GM12891 (cell line): ENCODE measurements around the gene PLCXD1.

Experiments used
- DNase-seq: peaks from one replicate; pipeline ENCODE4 v3.0.0; 2011; ENCODE audit warnings: low spot score; ENCODE audit not compliant: insufficient read length
- FAIRE-seq: peaks from 2 replicates; lab custom pipeline; 2011; peaks lifted over from hg19 to GRCh38; lab: Jason Lieb, UNC
- PAX5 ChIP-seq: IDR thresholded peaks from 2 replicates; pipeline ENCODE4 v1.6.1; 2011; ENCODE audit warnings: low read length, moderate library complexity, mild to moderate bottlenecking; ENCODE audit not compliant: insufficient read depth, severe bottlenecking
- POLR2A ChIP-seq: IDR thresholded peaks from 2 replicates; pipeline ENCODE4 v1.6.1; 2011; ENCODE audit warnings: low read depth, low read length, control low read depth
- POLR2AphosphoS5 ChIP-seq: IDR thresholded peaks from 2 replicates; pipeline ENCODE4 v1.6.1; 2011; ENCODE audit warnings: low read depth, low read length, control low read depth
- POU2F2 ChIP-seq: IDR thresholded peaks from 2 replicates; pipeline ENCODE4 v1.6.1; 2011; ENCODE audit warnings: low read depth, mild to moderate bottlenecking, control low read depth, low read length, moderate library complexity
- SPI1 ChIP-seq: IDR thresholded peaks from 2 replicates; pipeline ENCODE4 v1.6.1; 2011; ENCODE audit warnings: low read depth, low read length, control low read depth
- TAF1 ChIP-seq: IDR thresholded peaks from 2 replicates; pipeline ENCODE4 v1.6.1; 2011; ENCODE audit warnings: low read depth, low read length, control low read depth

Gene PLCXD1

GRCh38 chrX:283115-283845 is 2.1 kb downstream of the PLCXD1 start:
- TF ChIP-seq SPI1 (peak; percentile 50), POLR2AphosphoS5 (no peak), POLR2A (peak; percentile 47; the same call in 1 of the 2 replicates), POU2F2 (peak; percentile 97)
- peak; percentile 89 for DNase-seq
- FAIRE-seq = peak; percentile 96

GRCh38 chrX:285076-285677 is 4.0 kb downstream of the PLCXD1 start:
- DNase-seq (no peak), FAIRE-seq (peak; percentile 92)
- TF ChIP-seq POLR2A (no peak), PAX5 (no peak), TAF1 (no peak), POU2F2 (no peak), SPI1 (no peak), POLR2AphosphoS5 (no peak)

GRCh38 chrX:287670-288069 is 6.5 kb downstream of the PLCXD1 start:
- TF ChIP-seq POU2F2 (no peak), TAF1 (no peak), POLR2A (no peak), SPI1 (no peak), PAX5 (no peak), POLR2AphosphoS5 (no peak)
- no peak for FAIRE-seq
- no peak for DNase-seq

- FAIRE-seq = no peak
These were observed 7.4 kb downstream of the PLCXD1 start for GRCh38 chrX:288561-288991.

GRCh38 chrX:290476-291166 is 9.4 kb downstream of the PLCXD1 start:
- DNase-seq (no peak), FAIRE-seq (no peak)
- no peak for TF ChIP-seq POLR2AphosphoS5
- TF ChIP-seq POU2F2 = no peak
- TF ChIP-seq POLR2A = no peak
- no peak for TF ChIP-seq PAX5
- TF ChIP-seq SPI1 = no peak
- TF ChIP-seq TAF1 = no peak

More at GRCh38 chrX:288561-288991, 7.4 kb downstream of the PLCXD1 start:
- TF ChIP-seq POLR2A (no peak), TAF1 (no peak), PAX5 (no peak), POLR2AphosphoS5 (no peak), POU2F2 (no peak), SPI1 (no peak)
- no peak for DNase-seq

- TF ChIP-seq POLR2AphosphoS5 = no peak
- TF ChIP-seq POU2F2 = no peak
- no peak for TF ChIP-seq POLR2A
- TF ChIP-seq PAX5 = no peak
- TF ChIP-seq TAF1 = no peak
- TF ChIP-seq SPI1 = no peak
- DNase-seq = no peak
- no peak for FAIRE-seq
These were observed 10.3 kb downstream of the PLCXD1 start for GRCh38 chrX:291411-291901.

- no peak for TF ChIP-seq POU2F2
- no peak for TF ChIP-seq POLR2AphosphoS5
- TF ChIP-seq SPI1 = no peak
- no peak for TF ChIP-seq PAX5
- TF ChIP-seq POLR2A = no peak
- no peak for TF ChIP-seq TAF1
- DNase-seq (no peak), FAIRE-seq (no peak)
These were observed 12.0 kb downstream of the PLCXD1 start for GRCh38 chrX:292900-293897.

- DNase-seq = no peak
- no peak for FAIRE-seq
- no peak for TF ChIP-seq PAX5
- no peak for TF ChIP-seq POLR2AphosphoS5
- no peak for TF ChIP-seq SPI1
- TF ChIP-seq POU2F2 = no peak
- no peak for TF ChIP-seq POLR2A
These were observed 14.0 kb downstream of the PLCXD1 start for GRCh38 chrX:295136-295535.
